ENCODE measurements around the gene RNH1. TPM values are rescaled to one million over a fixed set of nuclear protein-coding genes. Genes with fewer than 3 reads are reported as not detected.
"Not testable (repeated sequence)": the region's sequence is repeated elsewhere in the genome, so short reads cannot be mapped to it uniquely, and the experiment has no call there.

The RNH1 gene
- total RNA-seq, 1 donor from 2014 or later = 257 TPM

GRCh38 chr11:516918-517685 lies 10.1 kb upstream of the RNH1 start:
- DNase-seq = not testable (repeated sequence)

GRCh38 chr11:516400-516799 lies 9.4 kb upstream of the RNH1 start:
- no peak for DNase-seq

- no peak for DNase-seq
These were observed 8.1 kb upstream of the RNH1 start for GRCh38 chr11:515131-515530.

- no peak for DNase-seq
These were observed 7.6 kb upstream of the RNH1 start for GRCh38 chr11:514606-515005.

GRCh38 chr11:512761-513595 lies 5.9 kb upstream of the RNH1 start:
- DNase-seq = no peak

DNA sequence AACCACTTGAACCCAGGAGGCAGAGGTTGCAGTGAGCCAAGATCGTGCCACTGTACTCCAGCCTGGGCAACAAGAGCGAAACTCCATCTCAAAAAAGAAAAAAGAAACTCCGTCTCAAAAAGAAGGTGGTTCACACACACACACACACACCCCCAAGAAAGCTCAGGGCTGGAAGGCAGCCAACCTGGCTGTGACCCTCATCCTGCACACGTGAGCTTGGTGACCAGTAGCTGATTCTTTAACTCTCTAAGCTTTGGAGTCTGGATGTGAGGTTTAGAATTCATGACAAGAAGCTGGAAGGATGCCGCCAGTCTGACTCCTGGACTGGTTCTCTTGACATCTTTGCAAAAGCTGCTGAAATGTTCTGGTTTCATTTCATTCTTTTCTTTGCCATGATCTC lies 1.9 kb upstream of the RNH1 start:
- DNase-seq = no peak

DNA sequence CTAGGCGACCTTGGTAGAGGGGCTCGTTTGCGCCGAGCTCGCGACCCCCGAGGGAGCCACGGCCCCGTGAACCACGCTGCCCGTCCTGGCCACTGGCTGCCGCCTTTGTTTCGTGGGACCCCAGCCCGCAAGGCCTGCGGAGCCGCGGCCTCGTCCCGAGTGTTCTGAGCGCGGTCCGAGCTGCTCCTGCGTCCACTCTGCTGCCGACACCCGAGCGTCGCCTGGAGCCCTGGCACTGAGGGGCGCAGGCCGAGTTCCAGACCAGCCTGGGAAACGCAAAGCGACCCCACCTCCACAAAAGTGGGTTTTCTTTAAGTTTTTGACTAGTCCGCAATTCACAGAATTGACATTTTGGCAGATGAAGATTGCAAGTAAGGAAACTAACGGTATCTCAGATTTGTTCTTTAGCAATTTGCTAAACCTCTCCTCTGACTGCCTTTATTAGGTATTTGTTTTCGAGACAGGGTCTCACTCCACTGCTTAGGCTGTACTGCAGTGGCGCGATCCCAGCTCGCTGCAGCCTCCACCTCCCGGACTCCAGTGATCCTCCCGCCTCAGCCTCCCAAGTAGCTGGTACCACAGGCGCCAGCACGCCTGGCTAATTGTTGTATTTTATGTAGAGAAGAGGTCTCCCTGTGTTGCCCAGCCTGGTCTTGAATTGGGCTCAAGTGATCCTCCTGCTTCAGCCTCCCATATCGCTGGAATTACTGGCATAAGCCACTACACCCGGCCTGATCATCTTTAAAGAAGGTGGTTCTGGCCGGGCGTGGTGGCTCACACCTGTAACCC lies 879 bp upstream of the RNH1 start:
- peak; percentile 24 for DNase-seq

DNA sequence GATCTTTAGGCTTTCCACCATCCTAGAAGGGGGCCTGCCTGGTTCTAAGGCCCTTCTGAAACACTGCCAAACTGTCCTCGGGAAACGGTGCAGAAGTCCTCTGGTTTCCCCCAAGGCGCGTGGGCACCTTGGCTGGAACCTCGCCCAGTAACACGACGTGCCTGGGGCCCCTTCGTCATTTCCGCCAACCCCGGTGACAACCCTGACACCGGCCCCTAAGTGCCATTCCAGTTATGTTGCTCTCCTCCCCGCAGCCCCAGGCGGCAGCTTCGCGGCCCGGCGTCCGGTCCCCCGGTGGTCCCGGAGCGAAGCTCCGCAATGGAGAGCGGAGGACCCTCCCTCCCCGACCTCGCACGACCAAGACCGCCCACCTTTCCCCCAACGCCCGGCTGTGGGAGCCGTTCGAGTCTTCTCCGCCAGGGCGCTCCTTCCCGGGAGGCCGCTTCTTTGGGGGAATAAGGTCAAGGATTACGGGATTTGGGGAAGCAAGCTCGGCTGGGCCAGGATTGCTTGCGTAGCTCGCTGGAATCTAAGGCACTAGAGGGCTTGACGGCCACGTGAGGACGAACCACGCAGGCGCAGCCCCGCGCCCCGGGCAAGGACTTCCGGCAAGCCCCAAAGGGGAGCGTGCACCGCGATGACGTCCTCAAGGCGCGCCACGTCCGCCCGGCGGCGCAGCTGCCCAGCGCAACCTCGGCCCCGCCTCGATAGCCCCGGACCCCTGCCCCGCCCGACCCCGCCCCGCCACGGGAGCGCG lies 626 bp downstream of the RNH1 start:
- peak; percentile 99 for DNase-seq

DNA sequence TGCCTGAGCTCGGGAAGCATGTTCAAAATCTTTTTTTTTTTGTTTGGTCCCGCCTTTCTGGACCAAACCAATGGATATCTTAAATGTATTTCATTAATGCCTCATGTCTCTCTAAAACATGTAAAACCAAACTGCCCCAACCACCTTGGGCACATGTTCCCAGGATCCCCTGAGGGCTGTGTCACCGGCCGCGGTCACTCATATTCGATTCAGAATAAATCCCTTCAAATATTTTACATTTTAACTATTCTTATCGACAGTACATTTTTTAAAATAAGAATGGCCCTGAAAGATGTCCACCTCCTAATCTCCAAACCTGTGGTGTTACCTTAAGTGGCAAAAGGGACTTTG lies 2.1 kb downstream of the RNH1 start:
- no peak for DNase-seq

DNA sequence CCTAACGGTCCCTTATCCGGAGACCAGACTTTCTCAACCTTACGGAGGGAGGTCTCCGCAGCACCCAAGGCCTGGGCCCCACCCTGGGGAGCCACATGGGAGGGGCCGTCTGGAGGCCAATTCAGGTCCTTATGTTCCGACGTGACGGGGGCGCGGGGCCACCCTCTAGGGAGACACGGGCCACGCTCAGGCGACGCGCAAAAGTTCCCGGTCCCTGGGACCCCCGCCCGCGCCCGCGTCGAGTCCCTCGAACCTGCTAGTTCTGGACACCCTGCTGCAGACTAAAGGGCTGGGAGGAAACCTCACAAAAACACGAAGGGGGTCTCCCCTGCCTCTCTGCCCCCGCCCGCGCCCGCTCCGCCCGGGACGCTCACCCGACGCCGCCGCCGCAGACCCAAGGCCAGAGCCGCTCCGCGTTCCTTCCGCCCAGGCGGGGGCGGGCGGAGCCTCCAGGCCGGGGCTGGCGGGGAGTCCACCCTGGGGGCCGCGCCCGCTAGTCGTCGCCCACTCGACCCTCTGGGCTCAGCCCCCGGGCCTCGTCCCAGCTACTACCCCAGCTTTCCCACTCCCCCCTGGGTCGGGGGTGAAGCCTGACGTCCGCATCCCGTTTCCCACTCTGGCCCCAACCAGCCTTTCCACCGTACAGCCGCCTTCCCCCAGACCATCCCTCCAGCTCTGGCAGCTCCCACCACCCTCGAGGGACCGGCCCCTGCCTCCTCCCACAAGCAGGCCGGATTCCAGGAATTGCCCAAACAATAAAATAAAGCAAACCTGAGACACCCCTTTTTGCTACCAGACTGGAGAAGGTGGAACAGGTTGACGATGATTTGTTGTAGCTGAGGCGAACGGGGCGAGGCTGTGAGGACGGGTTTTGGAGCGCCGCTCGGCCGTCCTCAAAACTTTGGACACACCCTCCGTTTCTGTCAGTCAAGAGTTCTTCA lies 2.7 kb downstream of the RNH1 start:
- peak; percentile 54 for DNase-seq

GRCh38 chr11:503179-503981 lies 3.7 kb downstream of the RNH1 start:
- peak; percentile 39 for DNase-seq

- DNase-seq = no peak
These were observed 4.5 kb downstream of the RNH1 start for GRCh38 chr11:502288-503178.

GRCh38 chr11:501683-502287 lies 5.3 kb downstream of the RNH1 start:
- DNase-seq = no peak

DNA sequence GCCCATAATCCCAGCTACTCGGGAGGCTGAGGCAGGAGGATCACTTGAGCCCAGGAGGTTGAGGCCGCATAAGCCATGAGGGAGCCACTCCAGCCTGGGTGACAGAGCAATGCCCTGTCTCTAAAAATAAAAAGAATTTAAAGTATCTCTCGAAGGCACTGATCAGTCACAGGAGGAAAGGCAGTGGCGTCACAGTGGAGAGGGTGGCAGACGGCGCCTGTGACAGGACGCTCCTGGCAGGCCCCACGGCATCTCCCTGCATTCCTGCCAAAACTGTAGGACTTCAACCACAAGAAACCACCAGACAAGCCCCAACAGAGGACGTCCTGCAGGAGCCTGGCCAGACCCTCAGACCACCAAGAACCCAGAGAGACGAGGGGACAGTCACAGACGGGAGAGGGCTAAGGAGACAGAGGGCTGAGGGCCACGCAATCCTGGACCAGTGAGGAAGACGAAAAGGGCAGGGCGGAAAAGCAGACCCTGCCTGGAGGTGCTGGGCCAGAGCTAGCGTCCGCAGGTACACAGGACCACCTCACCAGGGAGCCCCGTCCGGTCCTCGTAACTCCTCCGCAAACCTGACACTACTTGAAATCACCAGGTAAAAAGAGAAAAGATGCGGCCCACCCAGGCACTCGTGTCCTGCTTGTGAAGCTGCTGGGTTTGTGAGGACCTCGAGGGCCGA lies 5.9 kb downstream of the RNH1 start:
- no peak for DNase-seq

- DNase-seq = no peak
These were observed 7.6 kb downstream of the RNH1 start for GRCh38 chr11:499201-500076.

- no peak for DNase-seq
These were observed 8.5 kb downstream of the RNH1 start for GRCh38 chr11:498297-499181.

Measured in dermis blood vessel endothelial cell (primary cell).